AG09319 (cell line): ENCODE measurements around the gene CDC14B.

Experiments
- DNase-seq: peaks from one replicate; pipeline ENCODE4 v3.0.0-alpha.2; 2010; ENCODE audit warnings: low read depth; ENCODE audit errors: extremely low read depth
- TF ChIP-seq, protein P1 (sequence below): IDR thresholded peaks from 2 replicates; pipeline ENCODE4 v1.5.1; 2011; ENCODE audit warnings: low read depth, mild to moderate bottlenecking, inconsistent platforms, low read length, moderate library complexity

Gene CDC14B

DNA sequence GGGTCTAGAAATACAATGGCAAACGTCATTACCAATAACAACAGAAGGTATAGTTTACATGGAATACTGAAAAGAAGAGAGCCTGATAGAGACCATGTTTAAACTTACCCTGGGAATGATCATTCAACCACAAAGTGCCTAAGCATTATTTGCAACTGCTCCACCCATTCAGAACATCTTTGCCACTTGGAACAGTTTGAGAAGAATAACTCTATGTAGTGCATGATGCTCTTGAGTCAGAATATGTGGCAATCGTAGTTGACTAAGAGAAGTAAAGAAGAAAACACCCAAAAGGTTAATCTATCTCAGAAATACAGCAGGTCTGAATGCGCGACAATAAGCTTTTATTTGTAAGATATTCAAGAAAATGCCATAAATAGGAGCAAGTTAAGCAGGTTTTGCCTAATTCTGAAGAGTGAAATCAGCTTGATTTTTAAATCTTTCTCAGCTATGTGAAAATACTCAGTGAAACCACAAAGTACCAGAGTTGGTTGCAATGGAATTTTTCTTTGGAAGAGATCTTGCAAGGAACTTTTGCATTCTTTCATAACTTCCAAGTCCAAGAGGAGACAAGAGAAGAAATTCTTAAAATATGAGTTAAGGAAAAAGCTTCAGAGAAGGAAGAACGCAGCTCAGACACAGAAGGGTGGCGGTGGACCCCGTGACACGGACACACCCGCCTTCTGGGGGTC is 105.4 kb downstream of the CDC14B start:
- peak; percentile 67 for DNase-seq
- TF ChIP-seq, protein P1, sequence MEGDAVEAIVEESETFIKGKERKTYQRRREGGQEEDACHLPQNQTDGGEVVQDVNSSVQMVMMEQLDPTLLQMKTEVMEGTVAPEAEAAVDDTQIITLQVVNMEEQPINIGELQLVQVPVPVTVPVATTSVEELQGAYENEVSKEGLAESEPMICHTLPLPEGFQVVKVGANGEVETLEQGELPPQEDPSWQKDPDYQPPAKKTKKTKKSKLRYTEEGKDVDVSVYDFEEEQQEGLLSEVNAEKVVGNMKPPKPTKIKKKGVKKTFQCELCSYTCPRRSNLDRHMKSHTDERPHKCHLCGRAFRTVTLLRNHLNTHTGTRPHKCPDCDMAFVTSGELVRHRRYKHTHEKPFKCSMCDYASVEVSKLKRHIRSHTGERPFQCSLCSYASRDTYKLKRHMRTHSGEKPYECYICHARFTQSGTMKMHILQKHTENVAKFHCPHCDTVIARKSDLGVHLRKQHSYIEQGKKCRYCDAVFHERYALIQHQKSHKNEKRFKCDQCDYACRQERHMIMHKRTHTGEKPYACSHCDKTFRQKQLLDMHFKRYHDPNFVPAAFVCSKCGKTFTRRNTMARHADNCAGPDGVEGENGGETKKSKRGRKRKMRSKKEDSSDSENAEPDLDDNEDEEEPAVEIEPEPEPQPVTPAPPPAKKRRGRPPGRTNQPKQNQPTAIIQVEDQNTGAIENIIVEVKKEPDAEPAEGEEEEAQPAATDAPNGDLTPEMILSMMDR, result no peak

DNA sequence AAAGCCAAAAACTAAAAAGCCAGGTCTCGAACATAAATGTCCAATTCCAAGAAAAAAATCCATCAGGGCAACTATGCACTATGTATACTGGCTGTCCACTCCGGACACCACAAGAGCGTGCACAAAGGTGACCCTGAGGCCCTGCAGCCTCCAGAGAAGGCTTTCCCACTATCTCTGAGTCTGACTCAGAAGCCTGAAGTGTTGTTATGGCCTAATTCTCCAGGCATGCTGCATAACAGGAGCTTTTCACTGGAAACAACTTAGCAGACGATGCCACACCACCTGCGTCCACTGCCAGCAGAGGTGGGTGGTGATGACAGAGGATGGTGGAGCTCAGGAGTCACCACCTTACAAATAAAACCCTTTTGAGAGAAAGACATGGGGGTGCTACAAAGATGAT is 106.0 kb downstream of the CDC14B start:
- no peak for DNase-seq
- TF ChIP-seq, protein P1, result no peak

DNA sequence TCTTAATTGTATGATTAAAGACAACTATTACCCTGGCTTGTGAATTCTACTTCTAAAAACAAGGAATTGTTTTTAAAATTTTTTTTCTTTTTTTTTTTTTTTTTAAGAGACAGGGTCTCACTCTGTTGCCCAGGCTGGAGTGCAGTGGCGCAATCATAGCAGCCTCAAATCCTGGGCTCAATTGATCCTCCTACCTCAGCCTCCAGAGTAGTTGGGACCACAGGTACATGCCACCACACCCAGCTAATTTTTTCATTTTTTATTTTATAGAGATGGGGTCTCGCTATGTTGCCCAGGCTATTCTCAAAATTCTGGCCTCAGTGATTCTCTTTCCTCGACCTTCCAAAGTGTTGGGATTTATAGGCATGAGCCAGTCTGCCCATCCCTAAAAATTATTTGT is 107.4 kb downstream of the CDC14B start:
- DNase-seq, result no peak
- TF ChIP-seq, protein P1, result no peak

DNA sequence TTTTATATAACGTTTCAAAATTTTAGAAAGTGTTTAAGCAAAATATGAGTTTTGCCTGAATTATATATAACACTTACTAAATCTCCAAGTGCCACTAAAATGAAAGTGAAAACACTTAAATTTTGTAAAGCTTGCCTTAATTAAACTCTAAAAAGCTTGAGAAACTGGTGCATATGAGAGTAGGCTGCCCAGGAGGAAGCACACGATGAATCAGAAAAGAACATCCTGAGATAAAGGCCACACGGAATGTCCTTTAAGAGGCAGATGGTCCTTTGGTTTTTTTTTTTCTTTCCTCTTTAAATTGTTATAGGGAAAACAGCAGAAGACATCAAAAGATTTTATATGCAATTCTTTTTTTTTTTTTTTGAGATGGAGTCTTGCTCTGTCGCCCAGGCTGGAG is 109.4 kb downstream of the CDC14B start:
- DNase-seq, result no peak
- TF ChIP-seq, protein P1, result no peak

DNA sequence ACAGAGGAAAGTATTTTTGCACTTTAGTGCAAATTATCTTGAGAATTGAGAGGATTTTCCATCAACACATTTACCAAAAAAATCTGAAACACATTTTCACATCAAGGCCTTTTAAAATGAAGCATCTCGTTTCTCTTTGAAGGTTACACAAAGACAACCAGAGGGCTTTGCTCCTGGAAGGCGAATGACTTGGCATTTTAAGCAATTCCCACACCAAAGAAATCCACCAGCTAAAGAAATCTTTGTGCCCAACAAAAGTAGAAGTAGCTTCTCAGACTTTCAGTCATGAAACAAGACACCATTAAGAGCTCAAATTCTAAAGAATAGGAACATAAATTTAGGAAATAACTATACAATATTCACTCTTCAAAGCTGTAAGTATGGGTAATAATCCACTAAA is 109.8 kb downstream of the CDC14B start:
- TF ChIP-seq, protein P1, result no peak
- DNase-seq, result no peak

DNA sequence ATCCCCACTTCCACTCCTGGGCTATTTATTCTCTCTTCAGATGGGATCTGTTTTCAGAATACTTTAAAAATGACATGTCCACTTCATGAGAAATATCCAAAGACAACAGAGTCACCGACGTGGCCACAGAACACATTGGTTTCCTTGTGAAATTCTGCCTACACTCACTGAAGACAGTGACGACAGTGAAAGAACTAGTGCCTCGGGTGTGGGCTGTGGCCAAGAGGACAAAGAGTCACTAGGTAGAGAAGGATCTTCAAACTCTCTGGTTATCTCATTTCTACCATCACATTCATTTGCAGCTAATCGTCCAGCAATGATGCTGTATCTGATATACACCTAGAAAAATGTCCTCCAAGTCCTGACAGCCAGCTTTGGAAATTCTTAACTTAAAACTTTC is 110.6 kb downstream of the CDC14B start:
- TF ChIP-seq, protein P1, result no peak
- DNase-seq, result no peak

DNA sequence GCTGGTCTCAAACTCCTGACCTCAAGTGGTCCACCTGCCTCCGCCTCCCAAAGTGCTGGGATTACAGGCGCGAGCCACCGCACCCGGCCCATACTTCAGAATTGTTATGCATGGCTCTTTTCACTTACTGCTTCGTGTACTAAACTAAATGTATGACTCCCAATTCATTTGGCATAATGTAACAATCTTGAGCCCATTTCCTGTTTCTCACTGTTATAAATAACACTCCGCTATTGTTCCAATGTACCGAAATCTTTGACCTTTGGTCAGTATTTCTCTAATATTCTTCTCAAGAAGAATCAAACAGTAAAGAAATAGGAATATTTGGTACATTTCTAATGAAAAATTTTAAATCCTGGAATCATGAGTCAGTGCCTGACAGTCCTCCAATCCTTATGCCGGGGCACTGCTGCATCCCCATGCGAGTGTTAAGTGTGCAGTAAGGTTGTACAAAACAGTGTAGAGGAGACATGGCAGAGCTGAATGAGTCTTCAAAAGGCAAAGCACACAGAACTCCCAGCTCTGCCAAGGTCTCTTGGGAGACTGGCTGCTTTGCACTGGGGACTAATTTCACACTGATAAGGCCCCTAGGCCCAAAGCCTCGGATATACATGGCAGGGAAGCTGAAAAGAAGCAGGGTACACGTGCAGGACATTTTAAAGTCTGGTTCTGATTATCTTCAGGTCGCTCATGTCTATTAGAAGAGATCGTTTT is 111.3 kb downstream of the CDC14B start:
- no peak for DNase-seq
- TF ChIP-seq, protein P1, result no peak
